Psoas muscle (tissue), 8 donors: ENCODE results near the gene RANBP6. TPM values are rescaled to one million over a fixed set of nuclear protein-coding genes. Genes with fewer than 3 reads are reported as not detected.

Experiments used
- ATAC-seq, 4 donors: fragments of 200-7000 bp; cut with Tn5 transposase; one replicate each; pipeline ENCODE4 v1.9.1; 2020; ENCODE audit warnings: moderate library complexity in 3 of 4, mild to moderate bottlenecking in 2 of 4
- DNase-seq, 2 donors: peaks; one replicate each; pipeline ENCODE4 v3.0.0-alpha.2; 2020
- H3K27ac ChIP-seq: fragments of 200-600 bp; one replicate; pipeline ENCODE4 v1.8.0; 2022
- H3K27me3 ChIP-seq, 3 donors: fragments of 200-600 bp in 1 of 3; one replicate each; pipeline versions ENCODE4 v1.6.1 to v1.8.0; 2013 to 2022; ENCODE audit warnings: low read length in 2 of 3, mild to moderate bottlenecking in 2 of 3, moderate library complexity in 1 of 3; ENCODE audit not compliant: insufficient read depth in 3 of 3
- H3K36me3 ChIP-seq, 2 donors: fragments of 200-600 bp in 1 of 2; one replicate each; pipeline versions ENCODE4 v1.6.1 to v1.8.0; 2013 to 2022; ENCODE audit warnings: low read depth in 1 of 2, mild to moderate bottlenecking in 1 of 2, moderate library complexity in 1 of 2; ENCODE audit not compliant: insufficient read depth in 1 of 2
- H3K4me1 ChIP-seq: fragments of 200-600 bp; one replicate; pipeline ENCODE4 v1.8.0; 2022
- H3K4me3 ChIP-seq: fragments of 200-600 bp; one replicate; pipeline ENCODE4 v1.8.0; 2022; ENCODE audit warnings: mild to moderate bottlenecking
- H3K9me3 ChIP-seq: fragments of 200-600 bp; one replicate; pipeline ENCODE4 v1.8.0; 2022
- CTCF ChIP-seq: fragments of 200-600 bp; IDR thresholded peaks from one replicate; pipeline ENCODE4 v1.8.0; 2022; ENCODE audit warnings: antibody characterized with exemption
- WGBS, 3 donors: extraction: QIAGEN DNeasy Blood & Tissue Kit; methylation state at CpG; one replicate each; pipeline versions ENCODE4 v1.1.6 to v1.1.7; 2013; 5-methylcytosine and 5-hydroxymethylcytosine counted together
- intact Hi-C, 2 donors: fragments of 100-400 bp; cut with DNase I; formaldehyde crosslinking; loops; one replicate each; pipeline versions ENCODE4 v1.11.0 to v1.14.2; 2022
- polyA plus RNA-seq, 3 donors: library from polyadenylated mRNA; stranded (reverse); fragments of 200-250 nt; gene quantifications; one replicate each; pipeline ENCODE4 v1.2.3, GENCODE V29; 2013
- total RNA-seq, 4 donors: library from RNA; stranded (reverse); fragmentation: NEBNext Ultra II Directional in 2 of 4; extraction: Animal tissue kit (Norgen Biotek cat#: 25700) in 2 of 4; gene quantifications; one replicate each; pipeline versions ENCODE4 v1.2.1 to v1.2.4, GENCODE V29; 2021 to 2023
- donor health status: healthy with polysubstance abuse.
- donor health status: DM: no; HTN: no; CAD: no; lungs with moderate emphysema.
- donor health status: Bipolar disorder and iron deficiency.
- donor health status: healthy.
- donor health status: DM: yes; HTN: yes; CAD: no.
- donor health status: DM: no; HTN: no; CAD: no.
- donor health status: DM: no; HTN: no; CAD: no.
- donor health status: DM: yes; HTN: yes; CAD: no.

RANBP6 gene
- total and polyA plus RNA-seq, 7 donors, result 6.5 to 24.2 (median 16.4) TPM

- H3K27ac ChIP-seq, result no peak overlapping the region
- H3K4me1 ChIP-seq, result peaks cover under 1% of the 10 kb centered on the region
- DNase-seq (no peak), ATAC-seq (no peak)
- 49 to 65% (median 55%) methylated on average over 2 of the region's 2 CpGs for WGBS, 3 donors
- H3K4me3 ChIP-seq, result no peak overlapping the region
- peaks cover 0 to 29% of the 10 kb centered on the region in 2 donors for H3K36me3 ChIP-seq
- no peaks in the 10 kb centered on the region for H3K9me3 ChIP-seq
- intact Hi-C loops, result no loop called here
- no peak for TF ChIP-seq CTCF
- H3K27me3 ChIP-seq, result no peaks in the 10 kb centered on the region
Observed at GRCh38 chr9:5982317-5982716, 33.1 kb downstream of the RANBP6 start.

- TF ChIP-seq CTCF, result no peak
- no peaks in the 10 kb centered on the region for H3K27me3 ChIP-seq
- no peak for ATAC-seq
- H3K27ac ChIP-seq, result no peak overlapping the region
- H3K36me3 ChIP-seq, result peaks cover 0 to 6% of the 10 kb centered on the region in 2 donors
- intact Hi-C loops, result no loop called here
- no peaks in the 10 kb centered on the region for H3K9me3 ChIP-seq
- WGBS, 3 donors, result 30 to 41% (median 31%) methylated on average over 1 of the region's 1 CpG
- peaks cover 5% of the 10 kb centered on the region for H3K4me1 ChIP-seq
- no peak for DNase-seq
- no peak overlapping the region for H3K4me3 ChIP-seq
Observed at GRCh38 chr9:5978523-5978922, 36.9 kb downstream of the RANBP6 start.

- H3K4me3 ChIP-seq, result no peak overlapping the region
- ATAC-seq, result peak in 3 of 4 donors; percentile 17 to 73 (median 63)
- intact Hi-C loops, result no loop called here
- H3K4me1 ChIP-seq, result peaks cover 12% of the 10 kb centered on the region
- H3K27me3 ChIP-seq, result no peaks in the 10 kb centered on the region
- no peak for TF ChIP-seq CTCF
- no peaks in the 10 kb centered on the region for H3K9me3 ChIP-seq
- H3K36me3 ChIP-seq, result no peaks in the 10 kb centered on the region
- H3K27ac ChIP-seq, result no peak overlapping the region
- no peak for DNase-seq
- 92 to 95% (median 94%) methylated on average over 2 of the region's 2 CpGs for WGBS, 3 donors
Observed at GRCh38 chr9:5976674-5977397, 38.6 kb downstream of the RANBP6 start.

GRCh38 chr9:5971740-5972139 lies 43.7 kb downstream of the RANBP6 start:
- H3K4me3 ChIP-seq, result no peak overlapping the region
- DNase-seq (no peak), ATAC-seq (no peak)
- peaks cover 10% of the 10 kb centered on the region for H3K4me1 ChIP-seq
- H3K9me3 ChIP-seq, result no peaks in the 10 kb centered on the region
- intact Hi-C loops, result no loop called here
- peaks cover 4 to 28% of the 10 kb centered on the region in 2 donors for H3K36me3 ChIP-seq
- no peak overlapping the region for H3K27ac ChIP-seq
- no peak for TF ChIP-seq CTCF
- no peaks in the 10 kb centered on the region for H3K27me3 ChIP-seq

Other genes with a start within 250 kb of the RANBP6 start
- gene ERMP1, start 182.5 kb downstream of the RANBP6 start, total RNA-seq, result 10 to 100 TPM in 1 of 4 donors, 1 to 10 TPM in 3; 5.0 to 12.3 (median 9.4) TPM
- 1 to 10 TPM; 2.4 to 8.8 (median 3.1) TPM for gene ERMP1, start 182.5 kb downstream of the RANBP6 start, polyA plus RNA-seq
- gene MLANA, start 124.7 kb downstream of the RANBP6 start, total RNA-seq, result not detected
- gene MLANA, start 124.7 kb downstream of the RANBP6 start, polyA plus RNA-seq, result under 1 TPM in 1 of 3 donors, not detected in 2; 0.03 TPM
- gene IL33, start 200.2 kb upstream of the RANBP6 start, total RNA-seq, result 10 to 100 TPM in 1 of 4 donors, 1 to 10 TPM in 3; 4.0 to 11.5 (median 7.1) TPM
- gene IL33, start 200.2 kb upstream of the RANBP6 start, polyA plus RNA-seq, result 1 to 10 TPM; 2.0 to 2.8 (median 2.6) TPM